ENCODE measurements around the gene ASTN1. TPM values are rescaled to one million over a fixed set of nuclear protein-coding genes. Genes with fewer than 3 reads are reported as not detected.

The ASTN1 gene
- total and polyA plus RNA-seq, 9 donors, result 1.1 to 14.8 (median 2.7) TPM

DNA sequence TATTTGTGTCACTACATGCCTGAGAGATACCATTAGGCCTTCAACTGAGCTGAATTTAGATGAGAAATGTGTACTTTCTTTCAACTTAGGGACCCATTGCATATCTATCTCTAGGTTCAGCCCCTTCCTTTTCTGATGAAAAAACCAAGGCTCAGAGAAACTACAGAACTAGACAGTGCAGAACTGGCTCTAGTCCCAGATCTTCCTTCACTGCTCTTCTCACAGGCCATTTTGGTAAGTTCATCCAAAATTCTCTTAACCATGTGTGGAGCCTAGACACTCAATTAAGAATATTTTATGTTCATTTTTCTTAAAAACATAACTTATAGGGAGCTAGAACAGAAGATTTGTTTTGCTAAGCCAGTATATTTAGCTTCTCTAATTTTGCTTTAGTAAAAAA lies 128.9 kb downstream of the ASTN1 start:
- no peaks in the 10 kb centered on the region for H3K4me1 ChIP-seq (ENCODE audit: insufficient read depth)
- DNase-seq, result no peak
- H3K27me3 ChIP-seq, result no peaks in the 10 kb centered on the region
- H3K4me3 ChIP-seq, result no peak overlapping the region
- no peak for TF ChIP-seq EP300 (IDR thresholded peaks at IDR 0.05)
- TF ChIP-seq, protein P1, sequence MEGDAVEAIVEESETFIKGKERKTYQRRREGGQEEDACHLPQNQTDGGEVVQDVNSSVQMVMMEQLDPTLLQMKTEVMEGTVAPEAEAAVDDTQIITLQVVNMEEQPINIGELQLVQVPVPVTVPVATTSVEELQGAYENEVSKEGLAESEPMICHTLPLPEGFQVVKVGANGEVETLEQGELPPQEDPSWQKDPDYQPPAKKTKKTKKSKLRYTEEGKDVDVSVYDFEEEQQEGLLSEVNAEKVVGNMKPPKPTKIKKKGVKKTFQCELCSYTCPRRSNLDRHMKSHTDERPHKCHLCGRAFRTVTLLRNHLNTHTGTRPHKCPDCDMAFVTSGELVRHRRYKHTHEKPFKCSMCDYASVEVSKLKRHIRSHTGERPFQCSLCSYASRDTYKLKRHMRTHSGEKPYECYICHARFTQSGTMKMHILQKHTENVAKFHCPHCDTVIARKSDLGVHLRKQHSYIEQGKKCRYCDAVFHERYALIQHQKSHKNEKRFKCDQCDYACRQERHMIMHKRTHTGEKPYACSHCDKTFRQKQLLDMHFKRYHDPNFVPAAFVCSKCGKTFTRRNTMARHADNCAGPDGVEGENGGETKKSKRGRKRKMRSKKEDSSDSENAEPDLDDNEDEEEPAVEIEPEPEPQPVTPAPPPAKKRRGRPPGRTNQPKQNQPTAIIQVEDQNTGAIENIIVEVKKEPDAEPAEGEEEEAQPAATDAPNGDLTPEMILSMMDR (IDR thresholded peaks at IDR 0.05), result no peak
- TF ChIP-seq POLR2A (IDR thresholded peaks at IDR 0.05), result no peak
- H3K36me3 ChIP-seq, result no peaks in the 10 kb centered on the region
- intact Hi-C loops (cut with DNase I), result no loop called here
- no peaks in the 10 kb centered on the region for H3K9me3 ChIP-seq
- no peak overlapping the region for H3K27ac ChIP-seq

DNA sequence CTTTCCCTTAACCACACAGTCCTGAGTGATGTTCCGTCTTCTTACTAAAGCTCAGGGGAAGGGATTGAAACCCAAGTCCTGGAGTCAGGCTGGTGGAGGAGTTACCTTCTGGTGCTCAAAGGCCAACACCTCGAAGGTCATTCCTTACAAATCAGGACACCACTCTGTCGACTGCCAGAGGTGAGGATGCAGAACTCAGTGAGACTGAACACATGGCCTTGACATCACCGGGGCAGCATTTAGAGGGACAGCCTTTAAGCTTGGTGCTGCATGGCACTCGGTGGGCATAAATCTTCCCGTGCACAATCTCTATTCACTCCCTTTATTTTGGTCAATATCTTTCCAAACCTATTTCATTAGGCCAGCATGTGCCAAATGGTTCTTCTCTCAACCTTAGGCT lies 130.9 kb downstream of the ASTN1 start:
- DNase-seq, result no peak
- Histone ChIP-seq H3K4me1 (ENCODE audit: insufficient read depth) (no peaks in the 10 kb centered on the region), H3K36me3 (no peaks in the 10 kb centered on the region), H3K4me3 (no peak overlapping the region), H3K27ac (no peak overlapping the region), H3K9me3 (no peaks in the 10 kb centered on the region), H3K27me3 (no peaks in the 10 kb centered on the region)
- no peak for TF ChIP-seq EP300 (IDR thresholded peaks at IDR 0.05)
- TF ChIP-seq, protein P1 (IDR thresholded peaks at IDR 0.05), result no peak
- TF ChIP-seq POLR2A (IDR thresholded peaks at IDR 0.05), result no peak
- 61 to 67% (median 64%) methylated on average over 6 of the region's 6 CpGs for WGBS, 3 donors
- intact Hi-C loops (cut with DNase I), result no loop called here

DNA sequence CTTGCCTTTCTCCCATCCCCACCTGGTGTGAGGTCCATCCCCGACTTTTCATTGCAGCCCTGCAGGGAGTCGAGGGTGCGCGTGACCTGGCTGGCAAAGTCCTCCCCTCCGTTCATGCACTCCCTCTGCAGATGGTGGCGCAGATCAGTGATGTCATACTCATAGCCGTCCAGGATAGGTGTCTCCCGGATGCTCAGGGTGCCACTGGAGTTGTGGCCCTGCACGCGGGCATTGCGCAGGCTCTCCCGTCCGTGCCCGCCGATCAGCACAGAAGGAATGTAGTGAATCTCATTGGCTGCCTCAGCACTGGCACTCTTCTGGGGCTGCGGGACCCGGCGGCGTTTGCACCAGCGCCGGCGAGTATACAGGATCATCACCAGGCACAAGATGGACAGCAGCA lies 132.1 kb downstream of the ASTN1 start:
- Histone ChIP-seq H3K27ac (no peak overlapping the region), H3K4me1 (ENCODE audit: insufficient read depth) (no peaks in the 10 kb centered on the region), H3K9me3 (no peaks in the 10 kb centered on the region), H3K4me3 (no peak overlapping the region), H3K36me3 (no peaks in the 10 kb centered on the region), H3K27me3 (no peaks in the 10 kb centered on the region)
- TF ChIP-seq POLR2A (IDR thresholded peaks at IDR 0.05) (no peak), EP300 (IDR thresholded peaks at IDR 0.05) (no peak)
- TF ChIP-seq, protein P1 (IDR thresholded peaks at IDR 0.05), result no peak
- 93% methylated on average over 22 of the region's 22 CpGs for WGBS, 3 donors
- intact Hi-C loops (cut with DNase I), result no loop called here
- no peak for DNase-seq

DNA sequence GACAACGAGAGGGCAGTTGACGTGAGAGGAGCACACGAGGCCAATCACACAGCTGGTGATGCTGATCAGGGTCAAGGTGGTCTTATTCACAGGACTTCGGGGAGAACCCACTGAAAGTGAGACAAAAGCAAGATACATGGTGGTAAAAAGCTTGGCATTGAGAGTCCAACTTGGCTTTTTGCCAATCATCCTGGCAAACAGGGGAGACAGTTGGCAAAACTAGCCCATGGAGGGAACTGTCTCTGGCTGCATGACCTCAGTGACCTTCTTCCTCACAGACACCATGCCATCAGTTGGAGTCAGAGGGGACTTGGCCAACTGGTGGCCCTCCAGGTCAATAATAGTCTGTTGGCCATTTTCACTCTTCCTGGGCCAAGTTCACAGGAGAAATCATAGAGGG lies 139.9 kb downstream of the ASTN1 start:
- H3K27me3 ChIP-seq, result no peaks in the 10 kb centered on the region
- intact Hi-C loops (cut with DNase I), result no loop called here
- no peak for DNase-seq
- no peak overlapping the region for H3K27ac ChIP-seq
- no peak overlapping the region for H3K4me3 ChIP-seq
- no peaks in the 10 kb centered on the region for H3K36me3 ChIP-seq
- TF ChIP-seq POLR2A (IDR thresholded peaks at IDR 0.05) (no peak), EP300 (IDR thresholded peaks at IDR 0.05) (no peak)
- TF ChIP-seq, protein P1 (IDR thresholded peaks at IDR 0.05), result no peak
- 87 to 92% (median 90%) methylated on average over 4 of the region's 4 CpGs for WGBS, 3 donors
- no peaks in the 10 kb centered on the region for H3K4me1 ChIP-seq (ENCODE audit: insufficient read depth)
- no peaks in the 10 kb centered on the region for H3K9me3 ChIP-seq

DNA sequence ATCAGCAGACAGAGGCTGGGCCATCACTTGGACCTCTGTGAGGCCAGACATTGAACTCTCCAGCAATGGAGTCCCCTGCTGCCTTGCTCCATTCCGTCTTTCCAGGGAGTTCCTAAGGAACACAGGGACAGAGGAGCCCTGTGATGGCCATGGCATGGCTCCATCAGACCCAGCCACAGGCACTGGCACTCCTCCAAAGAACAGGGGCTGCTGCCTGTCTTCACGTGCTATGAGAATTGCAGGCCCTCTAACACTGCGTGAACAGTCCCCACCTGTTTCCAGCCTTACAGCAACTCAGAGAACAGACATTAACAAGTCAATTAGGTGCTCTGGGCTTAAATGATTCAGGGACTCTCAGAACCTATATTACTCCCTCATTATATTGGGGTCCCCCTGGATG lies 140.8 kb downstream of the ASTN1 start:
- Histone ChIP-seq H3K4me1 (ENCODE audit: insufficient read depth) (no peaks in the 10 kb centered on the region), H3K27ac (no peak overlapping the region), H3K9me3 (no peaks in the 10 kb centered on the region), H3K36me3 (no peaks in the 10 kb centered on the region), H3K27me3 (no peaks in the 10 kb centered on the region), H3K4me3 (no peak overlapping the region)
- TF ChIP-seq POLR2A (IDR thresholded peaks at IDR 0.05), result no peak
- no peak for TF ChIP-seq EP300 (IDR thresholded peaks at IDR 0.05)
- TF ChIP-seq, protein P1 (IDR thresholded peaks at IDR 0.05), result no peak
- no peak for DNase-seq
- WGBS, 3 donors, result 80 to 81% (median 81%) methylated on average over 3 of the region's 3 CpGs
- intact Hi-C loops (cut with DNase I), result no loop called here
